SK-N-SH (cell line): ENCODE data around the gene C1D.

Experiments
- ELF1 ChIP-seq: IDR thresholded peaks from 2 replicates; pipeline ENCODE4 v1.4.0; 2012
- EZH2phosphoT487 ChIP-seq: fragments of 200-600 bp; sonication (generic); IDR thresholded peaks from 2 replicates; pipeline ENCODE4 v1.6.1; 2017; ENCODE audit warnings: low read depth, mixed run types, mild to moderate bottlenecking, antibody characterized with exemption, moderate library complexity, borderline replicate concordance
- FOXJ3 ChIP-seq: sonication (generic); formaldehyde crosslinking; IDR thresholded peaks from 2 replicates; pipeline ENCODE4 v1.5.1; 2020; ENCODE audit warnings: mild to moderate bottlenecking, missing genetic modification reagents
- POLR2AphosphoS5 ChIP-seq: IDR thresholded peaks from 2 replicates; pipeline ENCODE4 v1.6.1; 2012; ENCODE audit warnings: low read depth, low read length
- RFX5 ChIP-seq: IDR thresholded peaks from 2 replicates; pipeline ENCODE4 v1.6.1; 2012; ENCODE audit warnings: mild to moderate bottlenecking, improper control_type of control experiment, low read length
- SMC3 ChIP-seq: IDR thresholded peaks from 2 replicates; pipeline ENCODE4 v1.6.1; 2012; ENCODE audit warnings: low read depth, low read length, improper control_type of control experiment
- TF ChIP-seq, protein P1 (sequence below): fragments of 200-600 bp; sonication (generic); IDR thresholded peaks from 2 replicates; pipeline ENCODE4 v1.6.1; 2017; ENCODE audit warnings: antibody characterized with exemption, mild to moderate bottlenecking, moderate library complexity
- TF ChIP-seq, protein P2 (sequence below): IDR thresholded peaks from 2 replicates; pipeline ENCODE4 v1.6.1; 2012; ENCODE audit warnings: mild to moderate bottlenecking, low read depth, low read length, moderate library complexity
- TF ChIP-seq, protein P3 (sequence below): fragments of 150-350 bp; IDR thresholded peaks from 2 replicates; pipeline ENCODE4 v1.6.1; 2017; ENCODE audit warnings: antibody characterized with exemption, low read length, low read depth, borderline replicate concordance

DNA sequence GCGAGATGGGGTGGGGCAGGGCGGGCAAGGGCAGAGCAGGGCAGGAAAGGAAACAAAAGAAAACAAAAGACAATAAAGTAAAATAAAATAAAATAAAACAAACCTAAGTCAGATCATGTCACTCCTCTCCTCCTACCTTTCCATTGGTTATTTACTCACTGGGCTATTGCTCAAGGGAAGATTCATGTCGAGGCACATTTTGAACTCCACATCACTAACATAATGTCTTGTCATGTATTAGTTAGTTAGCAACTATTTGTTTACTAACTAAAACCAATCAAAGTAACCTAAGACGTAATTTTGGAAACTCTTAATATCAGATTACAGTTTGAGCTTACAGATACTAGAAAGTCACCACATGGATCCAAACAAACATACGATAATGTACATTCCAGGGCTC lies 2.2 kb downstream of the C1D start:
- TF ChIP-seq, protein P1, sequence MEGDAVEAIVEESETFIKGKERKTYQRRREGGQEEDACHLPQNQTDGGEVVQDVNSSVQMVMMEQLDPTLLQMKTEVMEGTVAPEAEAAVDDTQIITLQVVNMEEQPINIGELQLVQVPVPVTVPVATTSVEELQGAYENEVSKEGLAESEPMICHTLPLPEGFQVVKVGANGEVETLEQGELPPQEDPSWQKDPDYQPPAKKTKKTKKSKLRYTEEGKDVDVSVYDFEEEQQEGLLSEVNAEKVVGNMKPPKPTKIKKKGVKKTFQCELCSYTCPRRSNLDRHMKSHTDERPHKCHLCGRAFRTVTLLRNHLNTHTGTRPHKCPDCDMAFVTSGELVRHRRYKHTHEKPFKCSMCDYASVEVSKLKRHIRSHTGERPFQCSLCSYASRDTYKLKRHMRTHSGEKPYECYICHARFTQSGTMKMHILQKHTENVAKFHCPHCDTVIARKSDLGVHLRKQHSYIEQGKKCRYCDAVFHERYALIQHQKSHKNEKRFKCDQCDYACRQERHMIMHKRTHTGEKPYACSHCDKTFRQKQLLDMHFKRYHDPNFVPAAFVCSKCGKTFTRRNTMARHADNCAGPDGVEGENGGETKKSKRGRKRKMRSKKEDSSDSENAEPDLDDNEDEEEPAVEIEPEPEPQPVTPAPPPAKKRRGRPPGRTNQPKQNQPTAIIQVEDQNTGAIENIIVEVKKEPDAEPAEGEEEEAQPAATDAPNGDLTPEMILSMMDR, result no peak
- TF ChIP-seq, protein P2, sequence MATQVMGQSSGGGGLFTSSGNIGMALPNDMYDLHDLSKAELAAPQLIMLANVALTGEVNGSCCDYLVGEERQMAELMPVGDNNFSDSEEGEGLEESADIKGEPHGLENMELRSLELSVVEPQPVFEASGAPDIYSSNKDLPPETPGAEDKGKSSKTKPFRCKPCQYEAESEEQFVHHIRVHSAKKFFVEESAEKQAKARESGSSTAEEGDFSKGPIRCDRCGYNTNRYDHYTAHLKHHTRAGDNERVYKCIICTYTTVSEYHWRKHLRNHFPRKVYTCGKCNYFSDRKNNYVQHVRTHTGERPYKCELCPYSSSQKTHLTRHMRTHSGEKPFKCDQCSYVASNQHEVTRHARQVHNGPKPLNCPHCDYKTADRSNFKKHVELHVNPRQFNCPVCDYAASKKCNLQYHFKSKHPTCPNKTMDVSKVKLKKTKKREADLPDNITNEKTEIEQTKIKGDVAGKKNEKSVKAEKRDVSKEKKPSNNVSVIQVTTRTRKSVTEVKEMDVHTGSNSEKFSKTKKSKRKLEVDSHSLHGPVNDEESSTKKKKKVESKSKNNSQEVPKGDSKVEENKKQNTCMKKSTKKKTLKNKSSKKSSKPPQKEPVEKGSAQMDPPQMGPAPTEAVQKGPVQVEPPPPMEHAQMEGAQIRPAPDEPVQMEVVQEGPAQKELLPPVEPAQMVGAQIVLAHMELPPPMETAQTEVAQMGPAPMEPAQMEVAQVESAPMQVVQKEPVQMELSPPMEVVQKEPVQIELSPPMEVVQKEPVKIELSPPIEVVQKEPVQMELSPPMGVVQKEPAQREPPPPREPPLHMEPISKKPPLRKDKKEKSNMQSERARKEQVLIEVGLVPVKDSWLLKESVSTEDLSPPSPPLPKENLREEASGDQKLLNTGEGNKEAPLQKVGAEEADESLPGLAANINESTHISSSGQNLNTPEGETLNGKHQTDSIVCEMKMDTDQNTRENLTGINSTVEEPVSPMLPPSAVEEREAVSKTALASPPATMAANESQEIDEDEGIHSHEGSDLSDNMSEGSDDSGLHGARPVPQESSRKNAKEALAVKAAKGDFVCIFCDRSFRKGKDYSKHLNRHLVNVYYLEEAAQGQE, result no peak
- no peak for TF ChIP-seq ELF1
- no peak for TF ChIP-seq POLR2AphosphoS5
- TF ChIP-seq RFX5, result no peak
- TF ChIP-seq EZH2phosphoT487, result no peak
- TF ChIP-seq SMC3, result no peak
- TF ChIP-seq FOXJ3 (CRISPR knock-in tag), result no peak
- TF ChIP-seq, protein P3, sequence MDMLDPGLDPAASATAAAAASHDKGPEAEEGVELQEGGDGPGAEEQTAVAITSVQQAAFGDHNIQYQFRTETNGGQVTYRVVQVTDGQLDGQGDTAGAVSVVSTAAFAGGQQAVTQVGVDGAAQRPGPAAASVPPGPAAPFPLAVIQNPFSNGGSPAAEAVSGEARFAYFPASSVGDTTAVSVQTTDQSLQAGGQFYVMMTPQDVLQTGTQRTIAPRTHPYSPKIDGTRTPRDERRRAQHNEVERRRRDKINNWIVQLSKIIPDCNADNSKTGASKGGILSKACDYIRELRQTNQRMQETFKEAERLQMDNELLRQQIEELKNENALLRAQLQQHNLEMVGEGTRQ, result no peak
